ENCODE measurements around the gene IER3. TPM values are rescaled to one million over a fixed set of nuclear protein-coding genes. Genes with fewer than 3 reads are reported as not detected.

IER3 gene
- total and polyA plus RNA-seq, 9 of the 15 experiments (the other 6 are each of a cell fraction or from before 2014, with no cell fraction given) = 1.5 to 30.0 (median 11.5) TPM

DNA sequence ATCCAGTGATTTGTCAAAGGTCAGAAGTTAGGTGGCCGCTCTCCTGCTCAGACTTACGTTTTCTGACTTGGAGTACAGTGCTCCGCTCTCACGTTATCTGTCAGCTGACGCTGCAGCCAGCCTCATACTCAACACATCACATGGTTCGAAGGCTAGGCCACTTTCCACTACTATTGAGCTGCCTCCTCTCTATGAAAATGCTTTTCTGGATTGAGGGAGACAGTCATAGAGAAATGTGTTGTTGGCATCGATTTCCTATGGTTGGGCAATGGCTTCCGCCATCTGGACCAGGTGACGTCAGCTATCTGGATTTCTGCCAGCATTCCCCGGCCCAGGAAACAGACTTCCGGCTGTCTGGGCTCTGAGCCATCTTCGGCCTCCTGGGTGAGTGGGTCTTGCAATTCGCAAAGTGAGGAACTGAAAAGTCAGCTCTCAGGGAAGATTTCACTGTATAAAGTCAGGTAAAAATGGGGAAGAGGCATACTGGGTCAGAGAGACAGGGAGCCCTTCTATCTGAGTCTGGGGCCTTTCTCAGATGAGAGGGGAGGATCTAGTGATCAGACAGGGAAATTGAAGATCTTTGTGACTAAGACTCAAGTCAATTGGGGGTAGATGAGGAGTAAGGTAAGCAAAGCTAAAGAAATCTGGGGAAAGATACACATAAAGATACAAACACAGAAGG, 37.5 kb upstream of the IER3 start (continued):
- TF ChIP-seq CREB1 (IDR thresholded peaks at IDR 0.05) (peak; percentile 68), CREB1 (CRISPR knock-in tag; IDR thresholded peaks at IDR 0.05) (peak; percentile 85), NFE2 (IDR thresholded peaks at IDR 0.05; ENCODE audit: low read depth) (no peak), KAT7 (CRISPR knock-in tag; IDR thresholded peaks at IDR 0.05; ENCODE audit: borderline replicate concordance) (no peak), FOXA3 (CRISPR knock-in tag; conservative IDR thresholded peaks at IDR 0.05 in 1 of 2, IDR thresholded peaks at IDR 0.05 in 1 of 2) (no peak; a peak in 1 of 4 replicates), NONO (IDR thresholded peaks at IDR 0.05; ENCODE audit: low read depth in 2 of 2, low read length in 1 of 2) (no peak; a peak in 1 of 4 replicates), HMGN3 (IDR thresholded peaks at IDR 0.05; ENCODE audit: borderline replicate concordance, extremely low read depth, insufficient read length, low read depth, low read length) (no peak), HCFC1 (IDR thresholded peaks at IDR 0.05; ENCODE audit: low read depth, low read length) (peak; percentile 30; the same call in 1 of the 2 replicates), ZNF584 (CRISPR knock-in tag; IDR thresholded peaks at IDR 0.05; ENCODE audit: low read depth) (peak; percentile 91), BACH1 (tag; IDR thresholded peaks at IDR 0.05) (peak; percentile 94), IFI16 (CRISPR knock-in tag; IDR thresholded peaks at IDR 0.05) (no peak), XRCC4 (IDR thresholded peaks at IDR 0.05; ENCODE audit: extremely low read depth, insufficient read depth, insufficient read length) (no peak), PML (IDR thresholded peaks at IDR 0.05; ENCODE audit: low read length) (peak; percentile 75; the same call in 1 of the 2 replicates), ZNF316 (IDR thresholded peaks at IDR 0.05) (peak; percentile 26; the same call in 1 of the 2 replicates), SMAD2 (IDR thresholded peaks at IDR 0.05; ENCODE audit: low read depth, low read length) (no peak), ZNF24 (IDR thresholded peaks at IDR 0.05) (no peak; the same call in 1 of the 2 replicates), BDP1 (IDR thresholded peaks at IDR 0.05; ENCODE audit: insufficient read depth, insufficient read length) (no peak), CSDE1 (IDR thresholded peaks at IDR 0.05) (peak in 1 of 2 experiments; percentile 66; a peak in 1 of 4 replicates), SIN3A (IDR thresholded peaks at IDR 0.05; ENCODE audit: borderline replicate concordance in 2 of 2, control insufficient read depth in 1 of 2, low read depth in 2 of 2, low read length in 2 of 2) (0 out of 4 replicates have a peak, but pooled peaks of 1 of the 2 experiments have one; percentile 33), DPF2 (IDR thresholded peaks at IDR 0.05) (peak; percentile 94), KDM2B (CRISPR knock-in tag; IDR thresholded peaks at IDR 0.05) (no peak), ELF2 (CRISPR knock-in tag; IDR thresholded peaks at IDR 0.05) (peak; percentile 42)
- TF ChIP-seq, protein P1, sequence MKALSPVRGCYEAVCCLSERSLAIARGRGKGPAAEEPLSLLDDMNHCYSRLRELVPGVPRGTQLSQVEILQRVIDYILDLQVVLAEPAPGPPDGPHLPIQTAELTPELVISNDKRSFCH (CRISPR knock-in tag; IDR thresholded peaks at IDR 0.05) = no peak
- TF ChIP-seq, protein P1 (tag; IDR thresholded peaks at IDR 0.05) = peak; percentile 93
- TF ChIP-seq, protein P2, sequence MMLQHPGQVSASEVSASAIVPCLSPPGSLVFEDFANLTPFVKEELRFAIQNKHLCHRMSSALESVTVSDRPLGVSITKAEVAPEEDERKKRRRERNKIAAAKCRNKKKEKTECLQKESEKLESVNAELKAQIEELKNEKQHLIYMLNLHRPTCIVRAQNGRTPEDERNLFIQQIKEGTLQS (IDR thresholded peaks at IDR 0.05) = peak; percentile 100
- TF ChIP-seq, protein P2 (CRISPR knock-in tag; conservative IDR thresholded peaks at IDR 0.05) = peak; percentile 98
- TF ChIP-seq, protein P3, sequence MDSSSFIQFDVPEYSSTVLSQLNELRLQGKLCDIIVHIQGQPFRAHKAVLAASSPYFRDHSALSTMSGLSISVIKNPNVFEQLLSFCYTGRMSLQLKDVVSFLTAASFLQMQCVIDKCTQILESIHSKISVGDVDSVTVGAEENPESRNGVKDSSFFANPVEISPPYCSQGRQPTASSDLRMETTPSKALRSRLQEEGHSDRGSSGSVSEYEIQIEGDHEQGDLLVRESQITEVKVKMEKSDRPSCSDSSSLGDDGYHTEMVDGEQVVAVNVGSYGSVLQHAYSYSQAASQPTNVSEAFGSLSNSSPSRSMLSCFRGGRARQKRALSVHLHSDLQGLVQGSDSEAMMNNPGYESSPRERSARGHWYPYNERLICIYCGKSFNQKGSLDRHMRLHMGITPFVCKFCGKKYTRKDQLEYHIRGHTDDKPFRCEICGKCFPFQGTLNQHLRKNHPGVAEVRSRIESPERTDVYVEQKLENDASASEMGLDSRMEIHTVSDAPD (CRISPR knock-in tag; IDR thresholded peaks at IDR 0.05) = 0 out of 2 replicates have a peak, but pooled peaks have one; percentile 36
